ENCODE measurements around the gene ZNF462.

Gene ZNF462

GRCh38 chr9:106874031-106874430 is 11.1 kb downstream of the ZNF462 start:
- Histone ChIP-seq H3K9me3 (ENCODE audit: control insufficient read depth, low read length) (no peaks in the 10 kb centered on the region), H3K27ac (ENCODE audit: insufficient read depth, low read length, poor library complexity, severe bottlenecking) (no peak overlapping the region), H3K4me3 (ENCODE audit: insufficient read depth, low read depth, low read length, poor library complexity, severe bottlenecking) (no peak overlapping the region), H3K36me3 (ENCODE audit: control insufficient read depth, insufficient read depth, low read length) (no peaks in the 10 kb centered on the region), H3K4me1 (ENCODE audit: control insufficient read depth, insufficient read depth, low read length, poor library complexity, severe bottlenecking) (no peaks in the 10 kb centered on the region), H3K27me3 (replicated peaks; ENCODE audit: control insufficient read depth, insufficient read depth, low read length, poor library complexity, severe bottlenecking) (no peaks in the 10 kb centered on the region)
- DNase-seq: no peak

GRCh38 chr9:106874652-106875051 is 11.7 kb downstream of the ZNF462 start:
- Histone ChIP-seq H3K27ac (ENCODE audit: insufficient read depth, low read length, poor library complexity, severe bottlenecking) (no peak overlapping the region), H3K36me3 (ENCODE audit: control insufficient read depth, insufficient read depth, low read length) (no peaks in the 10 kb centered on the region), H3K4me1 (ENCODE audit: control insufficient read depth, insufficient read depth, low read length, poor library complexity, severe bottlenecking) (no peaks in the 10 kb centered on the region), H3K9me3 (ENCODE audit: control insufficient read depth, low read length) (no peaks in the 10 kb centered on the region), H3K27me3 (replicated peaks; ENCODE audit: control insufficient read depth, insufficient read depth, low read length, poor library complexity, severe bottlenecking) (no peaks in the 10 kb centered on the region), H3K4me3 (ENCODE audit: insufficient read depth, low read depth, low read length, poor library complexity, severe bottlenecking) (no peak overlapping the region)
- no peak for DNase-seq

GRCh38 chr9:106875529-106875928 is 12.6 kb downstream of the ZNF462 start:
- no peaks in the 10 kb centered on the region for H3K4me1 ChIP-seq (ENCODE audit: control insufficient read depth, insufficient read depth, low read length, poor library complexity, severe bottlenecking)
- DNase-seq: no peak
- H3K27ac ChIP-seq (ENCODE audit: insufficient read depth, low read length, poor library complexity, severe bottlenecking): no peak overlapping the region
- H3K9me3 ChIP-seq (ENCODE audit: control insufficient read depth, low read length): no peaks in the 10 kb centered on the region
- no peaks in the 10 kb centered on the region for H3K27me3 ChIP-seq (replicated peaks; ENCODE audit: control insufficient read depth, insufficient read depth, low read length, poor library complexity, severe bottlenecking)
- H3K36me3 ChIP-seq (ENCODE audit: control insufficient read depth, insufficient read depth, low read length): no peaks in the 10 kb centered on the region
- no peak overlapping the region for H3K4me3 ChIP-seq (ENCODE audit: insufficient read depth, low read depth, low read length, poor library complexity, severe bottlenecking)

GRCh38 chr9:106877345-106877744 is 14.4 kb downstream of the ZNF462 start:
- H3K4me1 ChIP-seq (ENCODE audit: control insufficient read depth, insufficient read depth, low read length, poor library complexity, severe bottlenecking): no peaks in the 10 kb centered on the region
- no peak for DNase-seq
- H3K27ac ChIP-seq (ENCODE audit: insufficient read depth, low read length, poor library complexity, severe bottlenecking): no peak overlapping the region

GRCh38 chr9:106878081-106878837 is 15.3 kb downstream of the ZNF462 start:
- Histone ChIP-seq H3K27ac (ENCODE audit: insufficient read depth, low read length, poor library complexity, severe bottlenecking) (no peak overlapping the region), H3K4me1 (ENCODE audit: control insufficient read depth, insufficient read depth, low read length, poor library complexity, severe bottlenecking) (no peaks in the 10 kb centered on the region), H3K4me3 (ENCODE audit: insufficient read depth, low read depth, low read length, poor library complexity, severe bottlenecking) (no peak overlapping the region), H3K9me3 (ENCODE audit: control insufficient read depth, low read length) (no peaks in the 10 kb centered on the region), H3K27me3 (replicated peaks; ENCODE audit: control insufficient read depth, insufficient read depth, low read length, poor library complexity, severe bottlenecking) (no peaks in the 10 kb centered on the region), H3K36me3 (ENCODE audit: control insufficient read depth, insufficient read depth, low read length) (no peaks in the 10 kb centered on the region)
- DNase-seq: no peak

More at GRCh38 chr9:106877345-106877744, 14.4 kb downstream of the ZNF462 start:
- Histone ChIP-seq H3K9me3 (ENCODE audit: control insufficient read depth, low read length) (no peaks in the 10 kb centered on the region), H3K36me3 (ENCODE audit: control insufficient read depth, insufficient read depth, low read length) (no peaks in the 10 kb centered on the region), H3K4me3 (ENCODE audit: insufficient read depth, low read depth, low read length, poor library complexity, severe bottlenecking) (no peak overlapping the region), H3K27me3 (replicated peaks; ENCODE audit: control insufficient read depth, insufficient read depth, low read length, poor library complexity, severe bottlenecking) (no peaks in the 10 kb centered on the region)

GRCh38 chr9:106878934-106879333 is 16.0 kb downstream of the ZNF462 start:
- Histone ChIP-seq H3K9me3 (ENCODE audit: control insufficient read depth, low read length) (no peaks in the 10 kb centered on the region), H3K4me3 (ENCODE audit: insufficient read depth, low read depth, low read length, poor library complexity, severe bottlenecking) (no peak overlapping the region), H3K36me3 (ENCODE audit: control insufficient read depth, insufficient read depth, low read length) (no peaks in the 10 kb centered on the region), H3K4me1 (ENCODE audit: control insufficient read depth, insufficient read depth, low read length, poor library complexity, severe bottlenecking) (no peaks in the 10 kb centered on the region), H3K27ac (ENCODE audit: insufficient read depth, low read length, poor library complexity, severe bottlenecking) (no peak overlapping the region), H3K27me3 (replicated peaks; ENCODE audit: control insufficient read depth, insufficient read depth, low read length, poor library complexity, severe bottlenecking) (no peaks in the 10 kb centered on the region)
- no peak for DNase-seq

GRCh38 chr9:106879439-106879882 is 16.5 kb downstream of the ZNF462 start:
- Histone ChIP-seq H3K27me3 (replicated peaks; ENCODE audit: control insufficient read depth, insufficient read depth, low read length, poor library complexity, severe bottlenecking) (no peaks in the 10 kb centered on the region), H3K27ac (ENCODE audit: insufficient read depth, low read length, poor library complexity, severe bottlenecking) (no peak overlapping the region), H3K4me3 (ENCODE audit: insufficient read depth, low read depth, low read length, poor library complexity, severe bottlenecking) (no peak overlapping the region), H3K36me3 (ENCODE audit: control insufficient read depth, insufficient read depth, low read length) (no peaks in the 10 kb centered on the region), H3K4me1 (ENCODE audit: control insufficient read depth, insufficient read depth, low read length, poor library complexity, severe bottlenecking) (no peaks in the 10 kb centered on the region), H3K9me3 (ENCODE audit: control insufficient read depth, low read length) (no peaks in the 10 kb centered on the region)
- DNase-seq: no peak

- Histone ChIP-seq H3K27me3 (replicated peaks; ENCODE audit: control insufficient read depth, insufficient read depth, low read length, poor library complexity, severe bottlenecking) (no peaks in the 10 kb centered on the region), H3K9me3 (ENCODE audit: control insufficient read depth, low read length) (no peaks in the 10 kb centered on the region), H3K4me1 (ENCODE audit: control insufficient read depth, insufficient read depth, low read length, poor library complexity, severe bottlenecking) (no peaks in the 10 kb centered on the region), H3K27ac (ENCODE audit: insufficient read depth, low read length, poor library complexity, severe bottlenecking) (no peak overlapping the region), H3K4me3 (ENCODE audit: insufficient read depth, low read depth, low read length, poor library complexity, severe bottlenecking) (no peak overlapping the region), H3K36me3 (ENCODE audit: control insufficient read depth, insufficient read depth, low read length) (no peaks in the 10 kb centered on the region)
- DNase-seq: no peak
These were observed 17.1 kb downstream of the ZNF462 start for GRCh38 chr9:106880081-106880480.

GRCh38 chr9:106880863-106881262 is 17.9 kb downstream of the ZNF462 start:
- H3K36me3 ChIP-seq (ENCODE audit: control insufficient read depth, insufficient read depth, low read length): no peaks in the 10 kb centered on the region
- H3K27me3 ChIP-seq (replicated peaks; ENCODE audit: control insufficient read depth, insufficient read depth, low read length, poor library complexity, severe bottlenecking): no peaks in the 10 kb centered on the region
- H3K4me3 ChIP-seq (ENCODE audit: insufficient read depth, low read depth, low read length, poor library complexity, severe bottlenecking): no peak overlapping the region
- DNase-seq: no peak
- H3K9me3 ChIP-seq (ENCODE audit: control insufficient read depth, low read length): no peaks in the 10 kb centered on the region
- H3K27ac ChIP-seq (ENCODE audit: insufficient read depth, low read length, poor library complexity, severe bottlenecking): no peak overlapping the region
- no peaks in the 10 kb centered on the region for H3K4me1 ChIP-seq (ENCODE audit: control insufficient read depth, insufficient read depth, low read length, poor library complexity, severe bottlenecking)

- DNase-seq: no peak
- Histone ChIP-seq H3K36me3 (ENCODE audit: control insufficient read depth, insufficient read depth, low read length) (no peaks in the 10 kb centered on the region), H3K4me3 (ENCODE audit: insufficient read depth, low read depth, low read length, poor library complexity, severe bottlenecking) (no peak overlapping the region), H3K9me3 (ENCODE audit: control insufficient read depth, low read length) (no peaks in the 10 kb centered on the region), H3K27me3 (replicated peaks; ENCODE audit: control insufficient read depth, insufficient read depth, low read length, poor library complexity, severe bottlenecking) (no peaks in the 10 kb centered on the region), H3K4me1 (ENCODE audit: control insufficient read depth, insufficient read depth, low read length, poor library complexity, severe bottlenecking) (no peaks in the 10 kb centered on the region), H3K27ac (ENCODE audit: insufficient read depth, low read length, poor library complexity, severe bottlenecking) (no peak overlapping the region)
These were observed 20.1 kb downstream of the ZNF462 start for GRCh38 chr9:106883030-106883429.

Measured in effector memory CD4-positive, alpha-beta T cell (primary cell).